ENCODE measurements around the gene SH3BGRL2.

- TF ChIP-seq EZH2phosphoT487 (IDR thresholded peaks at IDR 0.05; ENCODE audit: borderline replicate concordance) (no peak), POLR2A (IDR thresholded peaks at IDR 0.05; ENCODE audit: borderline replicate concordance, extremely low read depth, insufficient read depth, insufficient read length) (no peak), CEBPB (IDR thresholded peaks at IDR 0.05; ENCODE audit: low read depth) (no peak), POLR2AphosphoS5 (IDR thresholded peaks at IDR 0.05; ENCODE audit: low read depth, low read length) (no peak), EZH2 (IDR thresholded peaks at IDR 0.05) (no peak)
- TF ChIP-seq, protein P1, sequence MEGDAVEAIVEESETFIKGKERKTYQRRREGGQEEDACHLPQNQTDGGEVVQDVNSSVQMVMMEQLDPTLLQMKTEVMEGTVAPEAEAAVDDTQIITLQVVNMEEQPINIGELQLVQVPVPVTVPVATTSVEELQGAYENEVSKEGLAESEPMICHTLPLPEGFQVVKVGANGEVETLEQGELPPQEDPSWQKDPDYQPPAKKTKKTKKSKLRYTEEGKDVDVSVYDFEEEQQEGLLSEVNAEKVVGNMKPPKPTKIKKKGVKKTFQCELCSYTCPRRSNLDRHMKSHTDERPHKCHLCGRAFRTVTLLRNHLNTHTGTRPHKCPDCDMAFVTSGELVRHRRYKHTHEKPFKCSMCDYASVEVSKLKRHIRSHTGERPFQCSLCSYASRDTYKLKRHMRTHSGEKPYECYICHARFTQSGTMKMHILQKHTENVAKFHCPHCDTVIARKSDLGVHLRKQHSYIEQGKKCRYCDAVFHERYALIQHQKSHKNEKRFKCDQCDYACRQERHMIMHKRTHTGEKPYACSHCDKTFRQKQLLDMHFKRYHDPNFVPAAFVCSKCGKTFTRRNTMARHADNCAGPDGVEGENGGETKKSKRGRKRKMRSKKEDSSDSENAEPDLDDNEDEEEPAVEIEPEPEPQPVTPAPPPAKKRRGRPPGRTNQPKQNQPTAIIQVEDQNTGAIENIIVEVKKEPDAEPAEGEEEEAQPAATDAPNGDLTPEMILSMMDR (IDR thresholded peaks at IDR 0.05 in 2 of 3, conservative IDR thresholded peaks at IDR 0.05 in 1 of 3; ENCODE audit: borderline replicate concordance in 1 of 3, insufficient read depth in 1 of 3, low read depth in 2 of 3, low read length in 2 of 3): no peak
Observed at GRCh38 chr6:79604583-79605037, 26.5 kb upstream of the SH3BGRL2 start.

Measured in HCT116 (cell line).